H9 (cell line): Measurements from ENCODE around the gene PAM. TPM values are rescaled to one million over a fixed set of nuclear protein-coding genes. Genes with fewer than 3 reads are reported as not detected.

ENCODE experiments used
- DNase-seq: peaks from one replicate; pipeline ENCODE4 v3.0.0-alpha.2; 2017
- H2AFZ ChIP-seq: one replicate; pipeline ENCODE4 v1.6.1; 2013; ENCODE audit warnings: mild to moderate bottlenecking, low read length, control low read depth, moderate library complexity
- H2AK5ac ChIP-seq: 2 replicates; pipeline ENCODE4 v1.6.1; 2013; ENCODE audit warnings: low read length, control low read depth, mixed read lengths; ENCODE audit not compliant: insufficient read length
- H2BK120ac ChIP-seq: one replicate; pipeline ENCODE4 v1.6.1; 2013; ENCODE audit warnings: low read depth, mild to moderate bottlenecking, low read length, control low read depth, inconsistent platforms; ENCODE audit not compliant: poor library complexity, severe bottlenecking
- H2BK12ac ChIP-seq: 2 replicates; pipeline ENCODE4 v1.6.1; 2013; ENCODE audit warnings: low read length, control low read depth, mixed read lengths, low read depth; ENCODE audit not compliant: insufficient read length
- H2BK15ac ChIP-seq: 2 replicates; pipeline ENCODE4 v1.6.1; 2013; ENCODE audit warnings: low read depth, low read length, control low read depth
- H2BK20ac ChIP-seq: one replicate; pipeline ENCODE4 v1.6.1; 2013; ENCODE audit warnings: low read depth, mild to moderate bottlenecking, low read length, control low read depth, inconsistent platforms; ENCODE audit not compliant: poor library complexity, severe bottlenecking
- H2BK5ac ChIP-seq: 2 replicates; pipeline ENCODE4 v1.6.1; 2013; ENCODE audit warnings: low read length, control low read depth, mixed read lengths; ENCODE audit not compliant: insufficient read length
- H3K14ac ChIP-seq: 2 replicates; pipeline ENCODE4 v1.6.1; 2013; ENCODE audit warnings: low read length, control low read depth; ENCODE audit not compliant: insufficient read depth
- H3K18ac ChIP-seq: 2 replicates; pipeline ENCODE4 v1.6.1; 2013; ENCODE audit warnings: low read depth, mild to moderate bottlenecking, mixed read lengths, low read length, control low read depth; ENCODE audit not compliant: insufficient read length
- H3K23ac ChIP-seq: 2 replicates; pipeline ENCODE4 v1.6.1; 2013; ENCODE audit warnings: low read length, control low read depth, mixed read lengths, low read depth; ENCODE audit not compliant: insufficient read length
- H3K23me2 ChIP-seq: 2 replicates; pipeline ENCODE4 v1.6.1; 2013; ENCODE audit warnings: low read depth, mild to moderate bottlenecking, mixed read lengths, low read length, control low read depth; ENCODE audit not compliant: insufficient read length, poor library complexity, severe bottlenecking
- H3K27ac ChIP-seq: 2 replicates; pipeline ENCODE4 v1.5.1; 2013; ENCODE audit warnings: low read length, control low read depth, mixed read lengths, low read depth; ENCODE audit not compliant: insufficient read length
- H3K27me3 ChIP-seq: 2 replicates; pipeline ENCODE4 v1.6.1; 2013; ENCODE audit warnings: low read length, control low read depth, inconsistent platforms; ENCODE audit not compliant: insufficient read depth
- H3K4ac ChIP-seq: 2 replicates; pipeline ENCODE4 v1.6.1; 2013; ENCODE audit warnings: low read depth, mild to moderate bottlenecking, control low read depth, inconsistent platforms, low read length, moderate library complexity
- H3K4me1 ChIP-seq: 2 replicates; pipeline ENCODE4 v1.6.1; 2013; ENCODE audit warnings: low read length, control low read depth, inconsistent platforms; ENCODE audit not compliant: insufficient read depth
- H3K4me2 ChIP-seq: 2 replicates; pipeline ENCODE4 v1.6.1; 2013; ENCODE audit warnings: low read length, control low read depth, mixed read lengths; ENCODE audit not compliant: insufficient read length, insufficient read depth
- H3K56ac ChIP-seq: 2 replicates; pipeline ENCODE4 v1.6.1; 2013; ENCODE audit warnings: low read depth, mild to moderate bottlenecking, mixed read lengths, low read length, control low read depth; ENCODE audit not compliant: insufficient read length
- H3K79me1 ChIP-seq: 2 replicates; pipeline ENCODE4 v1.6.1; 2013; ENCODE audit warnings: low read depth, mild to moderate bottlenecking, moderate library complexity, low read length, control low read depth, inconsistent platforms; ENCODE audit not compliant: insufficient read depth, poor library complexity, severe bottlenecking
- H3K79me2 ChIP-seq: 2 replicates; pipeline ENCODE4 v1.6.1; 2013; ENCODE audit warnings: low read length, control low read depth, inconsistent platforms; ENCODE audit not compliant: insufficient read depth
- H3K9ac ChIP-seq: 2 replicates; pipeline ENCODE4 v1.6.1; 2013; ENCODE audit warnings: low read length, control low read depth, mixed read lengths; ENCODE audit not compliant: insufficient read length; ENCODE audit errors: extremely low read depth
- H3K9me3 ChIP-seq: one replicate; pipeline ENCODE4 v1.6.1; 2013; ENCODE audit warnings: low read depth, low read length, inconsistent platforms; ENCODE audit not compliant: control insufficient read depth
- H3T11ph ChIP-seq: one replicate; pipeline ENCODE4 v1.6.1; 2013; ENCODE audit warnings: mild to moderate bottlenecking, low read length, control low read depth, inconsistent platforms
- H4K20me1 ChIP-seq: one replicate; pipeline ENCODE4 v1.6.1; 2013; ENCODE audit not compliant: control insufficient read depth, insufficient read length, insufficient read depth
- H4K5ac ChIP-seq: 2 replicates; pipeline ENCODE4 v1.6.1; 2013; ENCODE audit warnings: low read depth, mild to moderate bottlenecking, mixed read lengths, low read length, control low read depth; ENCODE audit not compliant: insufficient read length
- H4K8ac ChIP-seq: replicated peaks from 2 replicates; pipeline ENCODE4 v1.6.1; 2013; ENCODE audit warnings: low read length, control low read depth, mixed read lengths, low read depth; ENCODE audit not compliant: insufficient read length
- H4K91ac ChIP-seq: 2 replicates; pipeline ENCODE4 v1.6.1; 2013; ENCODE audit warnings: low read depth, mild to moderate bottlenecking, moderate library complexity, mixed read lengths, low read length, control low read depth; ENCODE audit not compliant: insufficient read length
- H3K27ac Mint-ChIP-seq, 3 experiments: 2 replicates in 2 of 3; 3 replicates in 1 of 3; pipeline ENCODE4 v1.8.0; 2020 to 2021; ENCODE audit warnings: mixed read lengths in 3 of 3, mild to moderate bottlenecking in 1 of 3, moderate library complexity in 1 of 3
- H3K27me3 Mint-ChIP-seq: 2 replicates; pipeline ENCODE4 v1.8.0; 2021; ENCODE audit warnings: low read depth, mild to moderate bottlenecking, moderate library complexity, mixed read lengths
- H3K36me3 Mint-ChIP-seq, 3 experiments: 2 replicates in 2 of 3; 3 replicates in 1 of 3; pipeline ENCODE4 v1.8.0; 2020 to 2021; ENCODE audit warnings: low read depth in 3 of 3, mixed read lengths in 3 of 3; ENCODE audit not compliant: insufficient read depth in 1 of 3
- H3K4me1 Mint-ChIP-seq, 2 experiments: 2 replicates each; pipeline ENCODE4 v1.8.0; 2020; ENCODE audit warnings: mixed read lengths in 2 of 2
- H3K4me3 Mint-ChIP-seq, 2 experiments: 2 replicates in 1 of 2; 3 replicates in 1 of 2; pipeline ENCODE4 v1.8.0; 2020 to 2021; ENCODE audit warnings: mild to moderate bottlenecking in 2 of 2, mixed read lengths in 2 of 2, moderate library complexity in 1 of 2
- H3K9me3 Mint-ChIP-seq, 2 experiments: 2 replicates in 1 of 2; 3 replicates in 1 of 2; pipeline ENCODE4 v1.8.0; 2020; ENCODE audit warnings: mild to moderate bottlenecking in 2 of 2, mixed read lengths in 2 of 2, moderate library complexity in 1 of 2
- WGBS: extraction: QIAGEN DNeasy Blood & Tissue Kit; methylation state at CpG from one replicate; pipeline ENCODE4 v1.1.7; 2013; ENCODE audit warnings: missing lambda C conversion rate, low lambda C conversion rate, mixed read lengths; ENCODE audit not compliant: insufficient read length; ENCODE audit errors: extremely low coverage; 5-methylcytosine and 5-hydroxymethylcytosine counted together
- total RNA-seq: library from RNA; stranded (reverse); gene quantifications from 2 replicates; pipeline ENCODE4 v1.2.1, GENCODE V29; 2021
- TF ChIP-seq, protein P1 (sequence below): fragments of 200-600 bp; sonication (generic); conservative IDR thresholded peaks from 3 replicates; pipeline ENCODE4 v1.8.0; 2021; ENCODE audit warnings: antibody characterized with exemption, mild to moderate bottlenecking

Gene PAM
- total RNA-seq, 1 experiment from 2014 or later = 31.5 TPM

DNA sequence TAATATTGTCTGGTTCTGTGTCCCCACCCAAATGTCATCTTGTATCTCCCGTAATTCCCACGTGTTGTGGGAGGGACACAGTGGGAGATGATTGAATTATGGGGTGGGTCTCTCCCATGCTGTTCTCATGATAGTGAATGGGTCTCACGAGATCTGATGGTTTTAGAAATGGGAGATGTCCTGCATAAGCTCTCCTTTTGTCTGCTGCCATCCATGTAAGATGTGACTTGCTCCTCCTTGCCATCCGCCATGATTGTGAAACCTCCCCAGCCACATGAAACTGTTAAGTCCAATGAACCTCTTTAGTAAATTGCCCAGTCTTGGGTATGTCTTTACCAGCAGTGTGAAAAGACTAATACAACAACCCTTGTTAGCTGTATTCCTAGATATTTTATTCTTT, 320.3 kb downstream of the PAM start:
- no peaks in the 10 kb centered on the region for H4K20me1 ChIP-seq
- H2BK5ac ChIP-seq = no peak overlapping the region
- no peak overlapping the region for H2AFZ ChIP-seq
- TF ChIP-seq, protein P1, sequence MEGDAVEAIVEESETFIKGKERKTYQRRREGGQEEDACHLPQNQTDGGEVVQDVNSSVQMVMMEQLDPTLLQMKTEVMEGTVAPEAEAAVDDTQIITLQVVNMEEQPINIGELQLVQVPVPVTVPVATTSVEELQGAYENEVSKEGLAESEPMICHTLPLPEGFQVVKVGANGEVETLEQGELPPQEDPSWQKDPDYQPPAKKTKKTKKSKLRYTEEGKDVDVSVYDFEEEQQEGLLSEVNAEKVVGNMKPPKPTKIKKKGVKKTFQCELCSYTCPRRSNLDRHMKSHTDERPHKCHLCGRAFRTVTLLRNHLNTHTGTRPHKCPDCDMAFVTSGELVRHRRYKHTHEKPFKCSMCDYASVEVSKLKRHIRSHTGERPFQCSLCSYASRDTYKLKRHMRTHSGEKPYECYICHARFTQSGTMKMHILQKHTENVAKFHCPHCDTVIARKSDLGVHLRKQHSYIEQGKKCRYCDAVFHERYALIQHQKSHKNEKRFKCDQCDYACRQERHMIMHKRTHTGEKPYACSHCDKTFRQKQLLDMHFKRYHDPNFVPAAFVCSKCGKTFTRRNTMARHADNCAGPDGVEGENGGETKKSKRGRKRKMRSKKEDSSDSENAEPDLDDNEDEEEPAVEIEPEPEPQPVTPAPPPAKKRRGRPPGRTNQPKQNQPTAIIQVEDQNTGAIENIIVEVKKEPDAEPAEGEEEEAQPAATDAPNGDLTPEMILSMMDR = no peak
- no peak overlapping the region for H2BK15ac ChIP-seq
- Mint-ChIP-seq H3K9me3 (peaks cover 66 to 74% of the 10 kb centered on the region in 2 experiments), H3K4me1 (no peaks in the 10 kb centered on the region), H3K36me3 (peaks cover 10 to 42% (median 24%) of the 10 kb centered on the region in 3 experiments), H3K27ac (no peak overlapping the region), H3K4me3 (no peak overlapping the region), H3K27me3 (no peaks in the 10 kb centered on the region)
- no peaks in the 10 kb centered on the region for H3K27me3 ChIP-seq
- no CpG with 5 or more reads among the region's 4 CpGs for WGBS
- no peak overlapping the region for H3K56ac ChIP-seq
- H4K8ac ChIP-seq = no peak overlapping the region
- H3T11ph ChIP-seq = no peak overlapping the region
- H4K91ac ChIP-seq = no peak overlapping the region
- no peak overlapping the region for H4K5ac ChIP-seq
- H3K9ac ChIP-seq = no peak overlapping the region
- peaks cover 4% of the 10 kb centered on the region for H3K9me3 ChIP-seq
- H2AK5ac ChIP-seq = no peak overlapping the region
- H3K4ac ChIP-seq = no peak overlapping the region
- H2BK12ac ChIP-seq = no peak overlapping the region
- no peak overlapping the region for H3K14ac ChIP-seq
- no peak overlapping the region for H2BK20ac ChIP-seq
- H3K79me2 ChIP-seq = no peaks in the 10 kb centered on the region
- no peak overlapping the region for H3K4me2 ChIP-seq
- no peaks in the 10 kb centered on the region for H3K79me1 ChIP-seq
- no peaks in the 10 kb centered on the region for H3K4me1 ChIP-seq
- no peak overlapping the region for H3K18ac ChIP-seq
- no peak for DNase-seq
- H3K23me2 ChIP-seq = no peaks in the 10 kb centered on the region
- H2BK120ac ChIP-seq = no peak overlapping the region
- H3K23ac ChIP-seq = no peak overlapping the region
- H3K27ac ChIP-seq = no peak overlapping the region
